Effector memory CD4-positive, alpha-beta T cell (primary cell): Measurements from ENCODE around the gene VANGL1.

ENCODE experiments used
- DNase-seq, 3 donors: peaks; one replicate each; pipeline ENCODE4 v3.0.0-alpha.2; 2020
- H3K27ac ChIP-seq: 2 replicates; pipeline ENCODE4 v1.7.0; 2013; ENCODE audit warnings: mild to moderate bottlenecking, low read length, moderate library complexity; ENCODE audit not compliant: insufficient read depth, poor library complexity, severe bottlenecking
- H3K27me3 ChIP-seq: replicated peaks from 2 replicates; pipeline ENCODE4 v1.7.0; 2013; ENCODE audit warnings: mild to moderate bottlenecking, low read length; ENCODE audit not compliant: insufficient read depth, control insufficient read depth, poor library complexity, severe bottlenecking
- H3K36me3 ChIP-seq: 2 replicates; pipeline ENCODE4 v1.7.0; 2013; ENCODE audit warnings: mild to moderate bottlenecking, low read length, moderate library complexity; ENCODE audit not compliant: control insufficient read depth, insufficient read depth
- H3K4me1 ChIP-seq: 2 replicates; pipeline ENCODE4 v1.7.0; 2013; ENCODE audit warnings: low read length, mild to moderate bottlenecking; ENCODE audit not compliant: control insufficient read depth, insufficient read depth, poor library complexity, severe bottlenecking
- H3K4me3 ChIP-seq: 2 replicates; pipeline ENCODE4 v1.7.0; 2013; ENCODE audit warnings: low read length, low read depth, mild to moderate bottlenecking; ENCODE audit not compliant: insufficient read depth, poor library complexity, severe bottlenecking
- H3K9me3 ChIP-seq: 2 replicates; pipeline ENCODE4 v1.7.0; 2013; ENCODE audit warnings: mild to moderate bottlenecking, low read length, moderate library complexity; ENCODE audit not compliant: control insufficient read depth

Gene VANGL1

GRCh38 chr1:115694805-115695204 lies 53.0 kb downstream of the VANGL1 start:
- no peak for DNase-seq
- Histone ChIP-seq H3K4me3 (no peak overlapping the region), H3K4me1 (no peaks in the 10 kb centered on the region), H3K36me3 (no peaks in the 10 kb centered on the region), H3K27me3 (no peaks in the 10 kb centered on the region), H3K27ac (no peak overlapping the region), H3K9me3 (no peaks in the 10 kb centered on the region)

DNA sequence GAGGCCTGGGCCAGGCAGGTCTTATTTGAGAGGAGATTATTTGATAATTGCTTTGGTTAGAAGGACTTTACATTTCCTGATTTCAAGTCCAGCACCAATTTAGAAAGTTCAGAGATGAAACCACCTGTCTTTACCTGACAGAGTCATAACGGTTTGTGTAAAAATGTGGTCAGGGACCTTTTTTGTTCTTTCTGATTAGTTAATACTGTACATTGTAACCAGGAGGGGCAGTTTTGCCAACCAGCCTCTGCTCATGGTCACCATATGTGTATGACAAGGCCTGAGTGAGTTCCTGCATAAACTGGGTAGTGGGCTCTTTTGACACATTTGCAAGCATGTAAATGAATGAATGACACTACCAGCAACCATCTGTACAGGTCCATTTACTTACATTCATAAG lies 55.8 kb downstream of the VANGL1 start:
- H3K36me3 ChIP-seq, result no peaks in the 10 kb centered on the region
- DNase-seq, result no peak
- no peak overlapping the region for H3K27ac ChIP-seq
- H3K9me3 ChIP-seq, result no peaks in the 10 kb centered on the region
- H3K27me3 ChIP-seq, result no peaks in the 10 kb centered on the region
- H3K4me1 ChIP-seq, result no peaks in the 10 kb centered on the region
- no peak overlapping the region for H3K4me3 ChIP-seq

DNA sequence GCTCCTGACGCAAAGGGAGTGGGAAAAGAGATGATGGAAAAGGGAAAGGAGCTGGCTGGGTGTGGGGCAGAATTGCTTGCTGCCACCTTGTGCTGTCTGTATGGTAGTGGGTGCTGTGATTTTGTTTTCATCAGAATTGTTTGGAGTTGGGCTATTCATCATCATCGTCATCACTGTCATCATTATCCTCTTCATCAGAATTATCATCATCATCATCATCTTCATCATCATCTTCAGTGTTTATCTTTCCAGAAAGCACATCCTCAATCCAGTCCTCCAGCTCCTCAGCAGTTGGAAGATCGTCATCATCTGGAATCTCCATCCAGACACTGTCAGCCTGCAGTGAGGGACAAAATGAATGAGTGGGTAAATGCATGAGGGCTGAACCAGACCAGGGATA lies 59.3 kb downstream of the VANGL1 start:
- H3K27me3 ChIP-seq, result no peaks in the 10 kb centered on the region
- no peak overlapping the region for H3K4me3 ChIP-seq
- DNase-seq, result no peak
- no peak overlapping the region for H3K27ac ChIP-seq
- H3K36me3 ChIP-seq, result no peaks in the 10 kb centered on the region
- H3K9me3 ChIP-seq, result no peaks in the 10 kb centered on the region
- H3K4me1 ChIP-seq, result no peaks in the 10 kb centered on the region

DNA sequence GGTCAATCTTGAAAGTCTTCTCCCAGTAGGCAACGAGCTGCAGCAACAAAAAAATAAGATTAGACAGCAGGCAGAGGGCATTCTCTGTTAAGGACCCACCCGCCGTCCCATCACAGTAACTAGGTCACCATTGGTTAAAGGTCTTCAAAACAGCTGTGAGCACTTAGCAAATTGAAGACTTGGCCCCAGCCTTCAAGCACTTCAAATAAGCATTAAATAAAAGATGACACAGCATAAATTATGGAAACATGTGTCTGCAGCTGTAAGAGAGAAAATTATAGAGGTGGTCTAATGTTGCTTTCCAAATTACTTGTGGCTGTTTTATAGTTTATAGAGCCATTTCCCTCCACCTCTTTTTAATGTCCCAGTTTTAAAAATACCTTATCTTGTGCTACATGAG lies 61.2 kb downstream of the VANGL1 start:
- Histone ChIP-seq H3K27ac (no peak overlapping the region), H3K4me3 (no peak overlapping the region), H3K36me3 (no peaks in the 10 kb centered on the region), H3K9me3 (no peaks in the 10 kb centered on the region), H3K27me3 (no peaks in the 10 kb centered on the region), H3K4me1 (no peaks in the 10 kb centered on the region)
- DNase-seq, result no peak

- Histone ChIP-seq H3K4me1 (no peaks in the 10 kb centered on the region), H3K27me3 (no peaks in the 10 kb centered on the region), H3K9me3 (no peaks in the 10 kb centered on the region), H3K4me3 (no peak overlapping the region), H3K27ac (no peak overlapping the region), H3K36me3 (no peaks in the 10 kb centered on the region)
- DNase-seq, result no peak
Measured at GRCh38 chr1:115705085-115705951, 63.5 kb downstream of the VANGL1 start.

DNA sequence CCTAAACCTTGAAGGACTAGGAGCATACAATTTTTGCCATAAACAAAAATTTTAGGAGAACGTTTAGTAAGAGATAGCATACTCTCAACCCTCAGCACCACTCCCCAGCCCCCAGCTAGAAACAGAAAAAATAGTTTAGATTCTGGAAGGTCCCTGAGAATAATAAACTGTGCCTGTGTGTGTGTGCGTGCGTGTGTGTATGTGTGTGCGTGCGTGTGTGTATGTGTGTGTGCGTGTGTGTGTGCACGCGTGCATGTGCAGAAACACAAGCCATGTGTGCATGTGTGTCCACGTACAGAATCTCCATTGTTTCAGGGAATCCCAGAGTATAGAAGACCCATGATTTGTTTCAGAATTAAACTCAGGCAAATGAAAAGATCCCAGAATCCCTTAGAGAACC lies 64.2 kb downstream of the VANGL1 start:
- H3K4me1 ChIP-seq, result no peaks in the 10 kb centered on the region
- H3K9me3 ChIP-seq, result no peaks in the 10 kb centered on the region
- H3K4me3 ChIP-seq, result no peak overlapping the region
- no peaks in the 10 kb centered on the region for H3K27me3 ChIP-seq
- no peak overlapping the region for H3K27ac ChIP-seq
- no peaks in the 10 kb centered on the region for H3K36me3 ChIP-seq
- DNase-seq, result no peak

DNA sequence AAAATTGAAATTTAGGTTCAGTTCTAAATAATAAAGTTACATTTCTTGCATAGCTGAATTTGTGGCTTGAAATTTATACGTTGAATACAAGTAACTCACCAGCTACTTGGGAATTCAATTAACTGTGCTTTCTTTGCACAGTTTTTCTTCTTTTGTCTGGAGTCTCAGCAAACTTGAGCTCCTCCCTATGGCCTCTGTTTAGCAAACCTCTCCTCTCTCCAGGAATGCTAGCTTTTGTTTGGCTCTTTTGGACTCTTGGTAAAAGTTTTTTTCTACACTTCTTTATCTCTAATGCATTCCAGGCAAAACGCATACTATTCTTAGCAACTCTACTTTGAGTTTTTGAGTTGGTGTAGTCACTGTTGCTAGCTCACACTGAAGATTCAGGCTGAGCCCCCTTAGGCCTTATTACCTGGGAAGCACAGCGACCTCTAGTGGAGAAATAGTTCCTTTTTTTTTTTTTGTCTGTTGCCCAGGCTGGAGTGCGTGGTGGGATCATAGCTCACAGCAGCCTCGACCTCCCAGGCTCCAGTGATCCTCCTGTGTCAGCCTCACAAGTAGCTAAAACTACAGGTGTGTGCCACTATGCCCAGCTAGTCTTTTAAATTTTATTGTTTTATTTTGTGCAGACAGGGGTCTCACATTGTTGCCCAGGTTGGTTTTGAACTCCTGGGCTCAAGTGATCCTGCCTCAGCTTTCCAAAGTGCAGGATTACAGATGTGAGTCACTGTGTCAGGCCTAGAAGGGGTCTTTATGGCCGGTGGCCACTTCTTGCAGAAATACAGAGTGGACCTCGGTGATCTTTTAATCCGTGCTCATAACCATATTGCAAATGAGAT lies 65.0 kb downstream of the VANGL1 start:
- H3K27me3 ChIP-seq, result no peaks in the 10 kb centered on the region
- H3K36me3 ChIP-seq, result no peaks in the 10 kb centered on the region
- no peak for DNase-seq
- no peaks in the 10 kb centered on the region for H3K9me3 ChIP-seq
- H3K4me1 ChIP-seq, result no peaks in the 10 kb centered on the region
- H3K4me3 ChIP-seq, result no peak overlapping the region
- H3K27ac ChIP-seq, result no peak overlapping the region

DNA sequence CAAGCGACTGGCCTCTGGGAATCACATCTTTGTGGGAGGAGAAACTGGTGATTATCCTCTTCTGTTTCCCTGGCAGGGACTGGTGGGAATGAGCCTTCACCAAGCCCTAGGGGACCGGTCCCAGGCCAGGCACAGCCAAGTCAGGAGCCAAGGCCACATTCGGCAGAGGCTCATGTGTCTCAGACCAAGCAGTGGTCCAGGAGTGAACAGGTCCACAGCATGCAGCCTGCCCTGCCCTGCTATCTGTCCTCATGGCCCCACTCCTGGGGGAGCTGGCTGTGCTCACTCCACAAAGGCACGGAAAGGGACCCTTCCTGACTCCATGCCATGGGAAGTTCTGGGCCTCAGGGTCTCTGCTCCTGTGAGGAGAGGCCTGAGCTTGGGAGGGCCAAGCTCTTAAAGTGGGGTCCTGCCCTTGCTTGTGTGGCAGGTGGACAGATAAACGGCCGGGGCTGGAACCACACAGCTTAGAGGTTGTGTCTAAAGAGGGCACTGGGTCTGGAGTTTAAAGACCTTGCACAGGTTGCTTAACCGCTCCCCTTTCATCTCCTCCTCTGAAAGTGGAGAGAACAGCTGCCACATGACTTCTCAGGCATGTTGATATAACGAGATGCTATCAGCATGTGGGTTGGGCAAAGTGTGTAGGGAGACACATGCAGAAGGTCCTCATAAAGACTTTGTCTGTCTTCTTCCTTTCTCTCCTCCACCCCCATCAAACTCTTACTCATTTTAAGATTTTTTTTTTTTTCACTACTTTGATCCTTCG lies 69.3 kb downstream of the VANGL1 start:
- Histone ChIP-seq H3K36me3 (no peaks in the 10 kb centered on the region), H3K4me3 (no peak overlapping the region), H3K9me3 (no peaks in the 10 kb centered on the region), H3K27ac (no peak overlapping the region), H3K27me3 (no peaks in the 10 kb centered on the region), H3K4me1 (no peaks in the 10 kb centered on the region)
- DNase-seq, result no peak

GRCh38 chr1:115712911-115713609 lies 71.3 kb downstream of the VANGL1 start:
- Histone ChIP-seq H3K9me3 (no peaks in the 10 kb centered on the region), H3K27ac (no peak overlapping the region), H3K4me1 (no peaks in the 10 kb centered on the region), H3K4me3 (no peak overlapping the region), H3K36me3 (no peaks in the 10 kb centered on the region), H3K27me3 (no peaks in the 10 kb centered on the region)
- DNase-seq, result no peak
